Stimulated activated CD8-positive, alpha-beta memory T cell treated with anti-CD3 and anti-CD28 coated beads, Interleukin-4, amount 100 ng/mL, for 4 hours (primary cell): ENCODE measurements around the gene MXRA8.

Source experiments
- DNase-seq, 2 donors: peaks; one replicate each; pipeline ENCODE4 v3.0.0-alpha.2; 2020; ENCODE audit warnings: low read depth in 2 of 2, low spot score in 1 of 2

Gene MXRA8

DNA sequence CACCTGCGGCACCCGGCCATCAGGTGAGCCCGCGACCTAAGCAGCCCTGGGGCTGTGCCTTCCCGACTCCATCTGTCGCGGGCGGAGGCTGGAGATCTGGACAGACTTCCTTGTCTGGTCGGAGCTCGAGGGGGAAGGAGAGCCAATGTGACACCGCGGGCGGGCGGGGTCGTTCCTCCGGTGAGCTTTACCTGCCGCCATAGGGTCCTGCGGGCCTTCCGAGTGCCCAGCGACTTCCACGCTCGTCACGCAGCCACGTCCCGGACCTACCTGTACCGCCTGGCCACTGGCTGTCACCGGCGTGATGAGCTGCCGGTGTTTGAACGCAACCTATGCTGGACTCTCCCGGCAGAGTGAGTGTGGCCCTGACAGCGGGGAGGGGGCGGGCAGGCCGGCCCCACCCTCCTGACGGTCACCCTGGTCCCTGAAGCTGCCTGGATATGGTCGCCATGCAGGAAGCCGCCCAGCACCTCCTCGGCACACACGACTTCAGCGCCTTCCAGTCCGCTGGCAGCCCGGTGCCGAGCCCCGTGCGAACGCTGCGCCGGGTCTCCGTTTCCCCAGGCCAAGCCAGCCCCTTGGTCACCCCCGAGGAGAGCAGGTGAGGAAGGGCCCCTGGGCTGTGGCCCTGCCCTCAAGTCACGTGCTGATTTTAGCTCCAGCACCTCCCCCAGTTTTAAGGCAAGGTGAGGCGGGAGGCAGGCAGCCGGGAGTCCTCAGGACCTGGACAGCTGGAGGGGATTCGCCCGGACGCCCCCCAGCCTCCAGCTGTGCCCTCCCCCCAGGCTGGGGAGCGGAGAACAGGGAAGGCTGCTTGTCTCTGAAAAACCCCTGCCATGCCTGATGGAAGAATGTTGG, 48.9 kb downstream of the MXRA8 start:
- DNase-seq, result no peak

DNA sequence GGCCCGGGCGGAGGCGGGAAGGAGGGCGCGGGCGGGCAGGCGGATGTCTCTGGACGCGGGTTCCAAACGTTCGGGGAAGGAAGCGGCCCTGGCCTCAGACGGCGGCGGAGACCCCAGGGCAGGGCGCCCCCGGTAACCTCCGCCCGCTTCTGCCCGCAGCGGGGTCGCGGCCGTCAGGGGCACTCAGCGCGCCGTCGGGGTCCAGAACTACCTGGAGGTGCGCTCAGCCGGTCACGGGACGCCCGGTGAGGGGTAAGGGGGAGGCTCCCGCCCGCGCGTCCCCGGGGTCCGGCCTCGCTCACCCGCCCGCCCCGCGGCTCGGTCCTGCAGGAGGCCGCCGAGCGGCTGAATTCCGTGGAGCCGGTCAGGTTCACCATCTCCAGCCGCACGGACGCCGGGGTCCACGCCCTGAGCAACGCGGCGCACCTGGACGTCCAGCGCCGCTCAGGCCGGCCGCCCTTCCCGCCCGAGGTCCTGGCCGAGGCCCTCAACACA, 49.6 kb downstream of the MXRA8 start:
- DNase-seq, result no peak

DNA sequence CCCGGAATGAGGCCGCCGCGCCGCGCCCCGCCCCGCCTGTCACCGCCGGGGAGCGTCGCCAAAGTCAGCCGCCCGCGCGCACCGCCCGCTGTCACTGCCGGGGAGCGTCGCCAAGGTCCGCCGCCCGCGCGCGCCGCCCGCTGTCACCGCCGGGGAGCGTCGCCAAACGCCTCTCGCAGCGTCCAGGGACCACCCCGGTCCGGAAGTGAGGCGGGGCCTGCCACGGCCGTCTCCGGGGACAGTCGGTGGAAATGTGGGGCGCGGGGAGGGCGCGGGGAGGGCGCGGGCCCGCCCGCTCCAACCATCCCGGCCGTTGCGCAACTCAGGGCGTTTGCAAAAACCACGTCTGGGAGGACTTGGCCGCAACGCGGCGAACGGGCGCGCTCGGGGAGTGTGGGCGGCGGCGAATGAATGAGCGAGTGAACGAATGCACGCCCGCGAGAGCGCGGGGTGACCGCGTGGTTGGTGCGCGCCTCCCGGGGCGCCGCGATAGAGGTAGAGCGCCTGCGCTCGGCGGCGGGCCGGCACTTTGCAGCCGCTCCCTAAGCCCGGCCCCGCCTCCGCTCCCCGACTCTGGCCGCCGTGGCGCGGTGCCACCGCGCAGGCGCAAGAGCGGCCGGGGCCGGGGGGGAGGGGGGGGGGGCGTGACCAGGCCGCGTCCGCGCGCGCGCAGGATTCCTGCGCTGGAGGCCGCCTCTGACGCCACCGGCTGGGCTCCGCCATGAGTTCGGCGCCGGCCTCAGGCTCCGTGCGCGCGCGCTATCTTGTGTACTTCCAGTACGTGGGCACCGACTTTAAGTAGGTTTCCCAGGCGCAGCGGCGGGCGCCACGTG, 50.2 kb downstream of the MXRA8 start, which contains the start of the genes ACAP3 and PUSL1:
Gene ACAP3 (minus strand): TSS at position 8 of the 833 bp plus-strand sequence. CDS start 115 bp downstream, outside the sequence.
Gene PUSL1 (plus strand): TSS at position 675 of the 833 bp plus-strand sequence. CDS start 47 bp downstream, at position 722.
- DNase-seq, result peak; percentile 53 to 73

DNA sequence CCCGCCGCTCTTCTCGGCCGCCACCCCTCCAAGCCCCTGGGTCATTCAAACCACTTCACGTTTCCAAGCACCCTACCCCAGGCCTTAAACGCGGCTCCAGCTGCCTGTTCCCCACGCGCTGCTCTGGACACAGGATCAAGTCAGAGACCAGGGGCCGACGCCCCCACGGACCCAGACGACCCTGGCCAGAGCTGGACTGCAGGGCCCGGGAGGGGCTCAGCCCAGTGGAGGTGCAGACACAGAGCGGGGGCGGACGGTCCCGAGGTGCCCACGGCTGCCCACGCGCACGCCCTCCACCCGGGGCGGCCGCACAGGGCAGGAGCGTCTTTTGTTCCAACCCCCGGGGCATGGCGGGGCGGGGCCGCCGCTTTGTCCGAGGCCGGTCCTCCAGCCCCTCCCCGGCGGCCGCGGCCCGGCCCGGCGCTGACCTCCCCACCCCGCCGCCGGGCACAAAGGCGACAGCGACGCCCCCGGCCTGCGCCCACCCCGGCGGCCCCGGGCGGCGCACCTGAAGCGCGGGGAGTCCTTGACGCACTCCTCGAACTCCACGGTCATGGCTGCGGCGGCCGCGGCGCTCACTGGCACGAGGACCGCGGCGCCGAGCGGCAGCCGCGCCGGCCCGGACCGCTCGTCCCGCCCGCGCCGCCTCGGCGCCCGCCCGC, 51.0 kb downstream of the MXRA8 start:
- DNase-seq, result no peak

DNA sequence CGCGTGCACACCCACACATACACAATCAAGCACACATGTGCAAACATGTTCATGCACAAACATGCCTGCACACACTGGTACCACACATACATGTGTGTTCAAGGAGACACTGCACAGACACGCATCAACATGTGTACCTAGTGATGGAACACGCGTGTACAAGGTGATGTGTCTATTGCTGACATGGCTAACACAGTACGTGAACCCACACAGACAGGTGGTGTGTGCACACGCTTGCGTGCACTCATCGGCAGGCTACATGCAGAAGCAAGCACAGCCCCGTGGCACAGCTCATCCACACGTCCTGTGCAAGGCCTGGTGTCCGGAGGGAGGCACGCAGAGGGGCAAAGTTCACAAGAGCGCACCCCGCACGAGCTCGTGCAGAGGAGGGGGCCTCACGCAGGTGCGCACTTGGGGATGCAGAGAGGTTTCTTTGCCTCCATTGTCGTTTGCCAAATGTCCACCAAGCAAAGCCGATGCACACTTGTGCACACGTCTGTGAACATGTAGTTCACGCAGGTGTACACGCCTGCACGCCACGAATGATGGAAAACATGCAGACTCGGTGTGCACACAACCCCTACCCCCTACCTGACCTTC, 51.6 kb downstream of the MXRA8 start:
- no peak for DNase-seq

DNA sequence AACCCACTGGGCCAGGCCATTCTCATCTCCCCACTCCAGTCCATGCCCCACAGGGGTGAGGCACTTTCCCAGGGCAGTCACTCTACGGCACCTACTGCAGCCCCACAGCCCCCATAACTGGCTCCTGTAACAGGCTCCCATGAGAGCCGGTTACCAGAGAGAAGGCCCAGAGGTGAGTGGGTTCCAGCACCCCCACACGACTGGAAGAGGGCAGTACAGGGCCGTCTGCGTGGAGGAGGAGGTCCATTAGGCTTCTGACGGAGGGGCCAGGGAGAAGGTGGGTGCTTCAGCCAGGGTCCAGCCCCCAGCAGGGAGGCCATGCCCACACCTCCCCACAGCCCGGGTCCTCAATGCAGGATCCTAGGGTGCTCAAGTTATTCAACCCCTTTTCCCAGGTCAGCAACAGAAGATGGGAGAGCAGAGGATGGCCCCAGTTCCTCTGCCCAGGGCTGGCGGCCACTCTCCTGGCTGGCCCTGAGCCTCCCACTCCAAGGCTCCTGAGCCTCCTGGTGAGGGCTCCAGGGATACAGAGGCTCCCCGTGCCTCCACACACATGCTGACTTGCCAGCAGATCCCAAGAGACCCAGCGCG, 52.2 kb downstream of the MXRA8 start:
- no peak for DNase-seq

DNA sequence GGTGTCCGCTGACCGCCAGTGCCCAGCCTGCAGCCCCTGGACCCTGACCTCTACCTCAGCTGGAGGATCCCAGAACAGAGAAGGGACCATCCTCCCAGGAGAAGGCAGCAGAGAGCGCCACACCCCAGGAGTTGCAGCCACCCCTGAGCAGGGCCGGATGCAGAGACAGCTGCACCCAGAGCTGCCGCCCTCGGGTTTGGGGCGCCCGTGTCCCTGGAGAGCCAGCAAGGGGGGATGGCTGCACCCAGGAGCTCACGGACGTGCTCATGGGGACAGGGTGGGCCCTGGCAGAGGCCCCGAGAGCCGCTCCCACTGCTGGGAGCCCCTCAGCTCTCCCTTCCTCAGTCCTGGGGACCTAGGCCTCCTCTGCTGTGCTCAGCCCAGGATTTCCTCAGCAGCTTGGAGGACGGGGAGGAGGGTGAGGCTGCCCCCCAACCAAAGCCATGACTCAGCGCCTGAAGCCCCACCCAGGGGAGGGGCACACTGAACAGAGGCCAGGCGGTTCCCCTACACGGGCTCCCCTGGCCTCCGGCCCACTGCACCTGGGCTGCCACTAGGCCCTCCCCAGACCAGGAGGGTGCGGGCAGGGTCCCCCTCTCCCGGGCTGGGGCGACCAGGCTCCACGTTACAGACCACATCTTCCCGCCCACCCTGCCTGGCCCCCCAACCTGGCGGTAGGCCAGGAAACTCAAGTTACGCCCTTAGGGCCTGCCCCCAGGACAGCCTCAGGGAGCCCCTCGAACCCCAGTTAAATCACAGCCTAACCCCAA, 52.9 kb downstream of the MXRA8 start:
- DNase-seq, result peak; percentile 51 to 67

DNA sequence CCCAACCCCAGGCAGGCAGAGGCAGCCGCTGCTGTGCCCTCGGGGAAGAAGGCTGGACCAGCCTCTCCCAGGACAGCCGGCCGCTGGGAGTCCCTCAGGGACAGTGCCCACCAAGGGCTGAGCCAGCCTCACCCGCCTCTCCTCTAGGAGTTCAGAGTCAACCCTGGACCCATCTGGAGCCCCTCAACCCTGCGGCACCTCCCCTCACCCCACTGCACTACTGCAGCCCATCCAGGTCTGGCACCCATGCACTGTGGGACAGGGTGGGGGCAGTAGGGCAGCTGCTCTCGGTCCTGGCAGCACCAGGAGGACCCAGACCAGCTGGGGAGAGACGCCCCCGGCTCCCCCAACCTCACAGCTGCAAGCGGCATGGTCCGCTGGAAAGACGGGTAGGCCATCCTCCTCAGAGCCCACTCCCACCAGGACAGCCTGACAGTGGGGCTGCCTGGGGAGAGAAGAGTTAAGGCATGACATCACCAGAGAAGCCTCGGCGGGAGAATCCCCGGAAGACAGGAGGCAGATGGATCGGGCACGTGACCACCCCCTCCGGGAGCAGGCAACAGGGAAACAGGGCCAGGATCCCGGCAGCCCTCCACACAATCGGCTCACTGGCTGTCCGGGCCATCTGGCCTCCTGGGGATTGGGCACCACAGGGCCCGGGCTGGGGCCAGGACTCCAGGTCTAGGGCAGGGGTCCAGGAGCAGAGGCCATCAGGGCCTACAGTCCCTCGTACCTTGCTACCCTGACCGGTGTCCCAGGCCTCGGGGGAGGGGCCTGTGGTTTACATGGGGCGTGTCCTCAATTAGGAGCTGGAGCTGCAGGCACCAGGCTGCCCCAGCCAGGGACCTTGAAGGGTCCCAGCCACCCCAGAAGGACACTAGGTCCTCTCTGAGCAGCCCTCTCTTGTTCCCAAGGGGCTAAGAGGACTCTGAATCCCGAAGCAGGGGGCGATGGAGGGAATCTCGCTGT, 53.7 kb downstream of the MXRA8 start:
- DNase-seq, result no peak

DNA sequence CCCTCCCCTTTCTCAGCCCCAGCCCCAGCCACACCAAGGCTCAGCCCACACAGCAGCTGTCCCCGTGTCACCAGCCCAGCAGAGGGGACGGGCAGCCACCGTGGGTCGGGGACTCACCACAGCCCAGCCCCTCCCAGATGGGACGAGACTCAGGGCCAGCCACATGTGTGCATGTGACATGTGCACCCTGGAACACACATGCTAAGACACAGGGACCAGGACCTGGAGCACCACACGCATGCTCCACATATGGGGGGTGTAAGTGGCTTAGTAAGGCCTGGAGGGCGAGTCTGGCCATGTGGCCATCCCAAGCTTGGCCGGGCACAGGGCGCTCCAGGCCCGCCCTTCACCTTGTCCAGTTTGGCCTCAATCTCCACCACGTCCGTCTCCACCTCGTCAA, 54.6 kb downstream of the MXRA8 start:
- DNase-seq, result no peak

DNA sequence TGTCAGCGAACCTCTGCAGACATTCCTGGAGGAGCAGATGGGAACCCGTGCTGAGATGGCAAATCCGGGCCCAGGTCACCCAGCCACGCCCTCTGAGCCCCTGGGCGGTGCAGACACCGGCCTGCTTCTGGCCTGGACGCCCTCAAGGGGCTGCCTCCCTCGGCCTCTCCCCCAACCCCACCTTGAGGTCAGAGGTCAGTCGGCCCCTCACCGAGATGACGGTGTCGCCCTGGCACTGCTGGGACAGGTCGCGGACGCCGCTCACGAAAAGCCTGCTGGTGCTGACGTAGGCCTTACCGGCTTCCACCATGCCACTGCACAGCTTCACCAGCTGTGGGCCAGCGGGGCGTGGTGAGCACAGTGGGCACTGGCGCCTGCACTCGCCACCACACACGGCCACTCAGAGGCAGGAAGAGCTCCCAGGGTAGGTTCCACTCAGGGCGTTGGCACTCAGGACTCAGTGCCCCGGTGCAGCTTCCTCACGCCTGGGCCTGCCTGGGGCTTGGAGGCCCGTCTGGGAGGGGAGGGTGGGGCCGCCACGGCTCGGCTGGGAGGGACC, 55.3 kb downstream of the MXRA8 start:
- no peak for DNase-seq
